H9 (cell line): ENCODE results near the gene ASL. TPM values are rescaled to one million over a fixed set of nuclear protein-coding genes. Genes with fewer than 3 reads are reported as not detected.

ENCODE experiments used
- DNase-seq: peaks from one replicate; pipeline ENCODE4 v3.0.0-alpha.2; 2017
- H2AFZ ChIP-seq: one replicate; pipeline ENCODE4 v1.6.1; 2013; ENCODE audit warnings: mild to moderate bottlenecking, low read length, control low read depth, moderate library complexity
- H2AK5ac ChIP-seq: 2 replicates; pipeline ENCODE4 v1.6.1; 2013; ENCODE audit warnings: low read length, control low read depth, mixed read lengths; ENCODE audit not compliant: insufficient read length
- H2BK120ac ChIP-seq: one replicate; pipeline ENCODE4 v1.6.1; 2013; ENCODE audit warnings: low read depth, mild to moderate bottlenecking, low read length, control low read depth, inconsistent platforms; ENCODE audit not compliant: poor library complexity, severe bottlenecking
- H2BK12ac ChIP-seq: 2 replicates; pipeline ENCODE4 v1.6.1; 2013; ENCODE audit warnings: low read length, control low read depth, mixed read lengths, low read depth; ENCODE audit not compliant: insufficient read length
- H2BK15ac ChIP-seq: 2 replicates; pipeline ENCODE4 v1.6.1; 2013; ENCODE audit warnings: low read depth, low read length, control low read depth
- H2BK20ac ChIP-seq: one replicate; pipeline ENCODE4 v1.6.1; 2013; ENCODE audit warnings: low read depth, mild to moderate bottlenecking, low read length, control low read depth, inconsistent platforms; ENCODE audit not compliant: poor library complexity, severe bottlenecking
- H2BK5ac ChIP-seq: 2 replicates; pipeline ENCODE4 v1.6.1; 2013; ENCODE audit warnings: low read length, control low read depth, mixed read lengths; ENCODE audit not compliant: insufficient read length
- H3K14ac ChIP-seq: 2 replicates; pipeline ENCODE4 v1.6.1; 2013; ENCODE audit warnings: low read length, control low read depth; ENCODE audit not compliant: insufficient read depth
- H3K18ac ChIP-seq: 2 replicates; pipeline ENCODE4 v1.6.1; 2013; ENCODE audit warnings: low read depth, mild to moderate bottlenecking, mixed read lengths, low read length, control low read depth; ENCODE audit not compliant: insufficient read length
- H3K23ac ChIP-seq: 2 replicates; pipeline ENCODE4 v1.6.1; 2013; ENCODE audit warnings: low read length, control low read depth, mixed read lengths, low read depth; ENCODE audit not compliant: insufficient read length
- H3K23me2 ChIP-seq: 2 replicates; pipeline ENCODE4 v1.6.1; 2013; ENCODE audit warnings: low read depth, mild to moderate bottlenecking, mixed read lengths, low read length, control low read depth; ENCODE audit not compliant: insufficient read length, poor library complexity, severe bottlenecking
- H3K27ac ChIP-seq: 2 replicates; pipeline ENCODE4 v1.5.1; 2013; ENCODE audit warnings: low read length, control low read depth, mixed read lengths, low read depth; ENCODE audit not compliant: insufficient read length
- H3K27me3 ChIP-seq: 2 replicates; pipeline ENCODE4 v1.6.1; 2013; ENCODE audit warnings: low read length, control low read depth, inconsistent platforms; ENCODE audit not compliant: insufficient read depth
- H3K4ac ChIP-seq: 2 replicates; pipeline ENCODE4 v1.6.1; 2013; ENCODE audit warnings: low read depth, mild to moderate bottlenecking, control low read depth, inconsistent platforms, low read length, moderate library complexity
- H3K4me1 ChIP-seq: 2 replicates; pipeline ENCODE4 v1.6.1; 2013; ENCODE audit warnings: low read length, control low read depth, inconsistent platforms; ENCODE audit not compliant: insufficient read depth
- H3K4me2 ChIP-seq: 2 replicates; pipeline ENCODE4 v1.6.1; 2013; ENCODE audit warnings: low read length, control low read depth, mixed read lengths; ENCODE audit not compliant: insufficient read length, insufficient read depth
- H3K56ac ChIP-seq: 2 replicates; pipeline ENCODE4 v1.6.1; 2013; ENCODE audit warnings: low read depth, mild to moderate bottlenecking, mixed read lengths, low read length, control low read depth; ENCODE audit not compliant: insufficient read length
- H3K79me1 ChIP-seq: 2 replicates; pipeline ENCODE4 v1.6.1; 2013; ENCODE audit warnings: low read depth, mild to moderate bottlenecking, moderate library complexity, low read length, control low read depth, inconsistent platforms; ENCODE audit not compliant: insufficient read depth, poor library complexity, severe bottlenecking
- H3K79me2 ChIP-seq: 2 replicates; pipeline ENCODE4 v1.6.1; 2013; ENCODE audit warnings: low read length, control low read depth, inconsistent platforms; ENCODE audit not compliant: insufficient read depth
- H3K9ac ChIP-seq: 2 replicates; pipeline ENCODE4 v1.6.1; 2013; ENCODE audit warnings: low read length, control low read depth, mixed read lengths; ENCODE audit not compliant: insufficient read length; ENCODE audit errors: extremely low read depth
- H3K9me3 ChIP-seq: one replicate; pipeline ENCODE4 v1.6.1; 2013; ENCODE audit warnings: low read depth, low read length, inconsistent platforms; ENCODE audit not compliant: control insufficient read depth
- H3T11ph ChIP-seq: one replicate; pipeline ENCODE4 v1.6.1; 2013; ENCODE audit warnings: mild to moderate bottlenecking, low read length, control low read depth, inconsistent platforms
- H4K20me1 ChIP-seq: one replicate; pipeline ENCODE4 v1.6.1; 2013; ENCODE audit not compliant: control insufficient read depth, insufficient read length, insufficient read depth
- H4K5ac ChIP-seq: 2 replicates; pipeline ENCODE4 v1.6.1; 2013; ENCODE audit warnings: low read depth, mild to moderate bottlenecking, mixed read lengths, low read length, control low read depth; ENCODE audit not compliant: insufficient read length
- H4K8ac ChIP-seq: replicated peaks from 2 replicates; pipeline ENCODE4 v1.6.1; 2013; ENCODE audit warnings: low read length, control low read depth, mixed read lengths, low read depth; ENCODE audit not compliant: insufficient read length
- H4K91ac ChIP-seq: 2 replicates; pipeline ENCODE4 v1.6.1; 2013; ENCODE audit warnings: low read depth, mild to moderate bottlenecking, moderate library complexity, mixed read lengths, low read length, control low read depth; ENCODE audit not compliant: insufficient read length
- H3K27ac Mint-ChIP-seq, 3 experiments: 2 replicates in 2 of 3; 3 replicates in 1 of 3; pipeline ENCODE4 v1.8.0; 2020 to 2021; ENCODE audit warnings: mixed read lengths in 3 of 3, mild to moderate bottlenecking in 1 of 3, moderate library complexity in 1 of 3
- H3K27me3 Mint-ChIP-seq: 2 replicates; pipeline ENCODE4 v1.8.0; 2021; ENCODE audit warnings: low read depth, mild to moderate bottlenecking, moderate library complexity, mixed read lengths
- H3K36me3 Mint-ChIP-seq, 3 experiments: 2 replicates in 2 of 3; 3 replicates in 1 of 3; pipeline ENCODE4 v1.8.0; 2020 to 2021; ENCODE audit warnings: low read depth in 3 of 3, mixed read lengths in 3 of 3; ENCODE audit not compliant: insufficient read depth in 1 of 3
- H3K4me1 Mint-ChIP-seq, 2 experiments: 2 replicates each; pipeline ENCODE4 v1.8.0; 2020; ENCODE audit warnings: mixed read lengths in 2 of 2
- H3K4me3 Mint-ChIP-seq, 2 experiments: 2 replicates in 1 of 2; 3 replicates in 1 of 2; pipeline ENCODE4 v1.8.0; 2020 to 2021; ENCODE audit warnings: mild to moderate bottlenecking in 2 of 2, mixed read lengths in 2 of 2, moderate library complexity in 1 of 2
- H3K9me3 Mint-ChIP-seq, 2 experiments: 2 replicates in 1 of 2; 3 replicates in 1 of 2; pipeline ENCODE4 v1.8.0; 2020; ENCODE audit warnings: mild to moderate bottlenecking in 2 of 2, mixed read lengths in 2 of 2, moderate library complexity in 1 of 2
- CTCF ChIP-seq: fragments of 200-600 bp; sonication (generic); conservative IDR thresholded peaks from 3 replicates; pipeline ENCODE4 v1.8.0; 2021; ENCODE audit warnings: antibody characterized with exemption, mild to moderate bottlenecking
- WGBS: extraction: QIAGEN DNeasy Blood & Tissue Kit; methylation state at CpG from one replicate; pipeline ENCODE4 v1.1.7; 2013; ENCODE audit warnings: missing lambda C conversion rate, low lambda C conversion rate, mixed read lengths; ENCODE audit not compliant: insufficient read length; ENCODE audit errors: extremely low coverage; 5-methylcytosine and 5-hydroxymethylcytosine counted together
- total RNA-seq: library from RNA; stranded (reverse); gene quantifications from 2 replicates; pipeline ENCODE4 v1.2.1, GENCODE V29; 2021

Gene ASL
- total RNA-seq, 1 experiment from 2014 or later: 30.7 TPM

- Histone ChIP-seq H2BK20ac (no peak overlapping the region), H3K4me1 (no peaks in the 10 kb centered on the region; the same call in 1 of the 2 replicates), H3K4ac (no peak overlapping the region), H3K4me2 (no peak overlapping the region), H2BK15ac (no peak overlapping the region), H2BK120ac (no peak overlapping the region), H3K27me3 (no peaks in the 10 kb centered on the region), H3K18ac (no peak overlapping the region), H4K8ac (no peak overlapping the region), H3K27ac (no peak overlapping the region), H3T11ph (no peak overlapping the region), H2BK5ac (no peak overlapping the region), H2AFZ (no peak overlapping the region), H4K91ac (no peak overlapping the region), H2AK5ac (no peak overlapping the region), H3K9ac (no peak overlapping the region), H3K9me3 (no peaks in the 10 kb centered on the region), H3K79me2 (no peaks in the 10 kb centered on the region), H4K5ac (no peak overlapping the region), H3K23ac (no peak overlapping the region), H4K20me1 (no peaks in the 10 kb centered on the region), H2BK12ac (no peak overlapping the region), H3K23me2 (no peaks in the 10 kb centered on the region), H3K56ac (no peak overlapping the region), H3K79me1 (no peaks in the 10 kb centered on the region), H3K14ac (no peak overlapping the region)
- no peak for DNase-seq
- no peaks in the 10 kb centered on the region; the same call in none of the 2 replicates for H3K27me3 Mint-ChIP-seq
- peaks cover 2 to 3% of the 10 kb centered on the region in 2 experiments for H3K4me1 Mint-ChIP-seq
- no peak overlapping the region for H3K4me3 Mint-ChIP-seq
- no peak for TF ChIP-seq CTCF
- no peak overlapping the region for H3K27ac Mint-ChIP-seq
- H3K36me3 Mint-ChIP-seq: no peaks in the 10 kb centered on the region
- WGBS: no CpG with 5 or more reads among the region's 6 CpGs
- no peaks in the 10 kb centered on the region; a peak in 1 of 5 replicates for H3K9me3 Mint-ChIP-seq
Observed at GRCh38 chr7:66052447-66052846, 23.2 kb upstream of the ASL start.
